GM18951 (cell line): Measurements from ENCODE around the gene FIGNL1.

Source experiments
- POLR2A ChIP-seq: IDR thresholded peaks from 4 replicates; pipeline ENCODE4 v1.6.1; 2011; ENCODE audit warnings: mild to moderate bottlenecking; ENCODE audit not compliant: insufficient read length, insufficient read depth; ENCODE audit errors: extremely low read depth
- in situ Hi-C: fragments of 300-500 bp; cut with MboI; formaldehyde crosslinking; loops from one replicate; pipeline ENCODE4 v1.12.0; 2022; ENCODE audit warnings: low sequenced_read_pairs, mixed read lengths, inconsistent platforms; ENCODE audit not compliant: unreplicated experiment

Gene FIGNL1

GRCh38 chr7:50449881-50450589, at the start of gene FIGNL1:
TSS of gene FIGNL1 (minus strand) at chr7:50450350. CDS start at chr7:50447287, 3,063 bp downstream.
- in situ Hi-C loops, result loop anchor here (25.0 kb wide), 1 partner anchor 212 kb away; no protein-coding TSS in a partner anchor

GRCh38 chr7:50499092-50499491, 48.9 kb upstream of the FIGNL1 start:
- in situ Hi-C loops, result no loop called here
- no peak for TF ChIP-seq POLR2A

More at GRCh38 chr7:50449881-50450589, at the start of gene FIGNL1:
- peak; percentile 89 for TF ChIP-seq POLR2A

- TF ChIP-seq POLR2A, result no peak
- in situ Hi-C loops, result no loop called here
Observed at GRCh38 chr7:50497968-50498367, 47.8 kb upstream of the FIGNL1 start.

- no peak for TF ChIP-seq POLR2A
- in situ Hi-C loops, result no loop called here
Observed at GRCh38 chr7:50497068-50497642, 47.0 kb upstream of the FIGNL1 start.

- in situ Hi-C loops, result no loop called here
- no peak for TF ChIP-seq POLR2A
Observed at GRCh38 chr7:50496569-50496968, 46.4 kb upstream of the FIGNL1 start.

- in situ Hi-C loops, result no loop called here
- TF ChIP-seq POLR2A, result no peak
Observed at GRCh38 chr7:50495746-50496145, 45.6 kb upstream of the FIGNL1 start.

- TF ChIP-seq POLR2A, result no peak
- in situ Hi-C loops, result no loop called here
Observed at GRCh38 chr7:50492770-50493519, 42.8 kb upstream of the FIGNL1 start.

GRCh38 chr7:50491943-50492342, 41.8 kb upstream of the FIGNL1 start:
- TF ChIP-seq POLR2A, result no peak
- in situ Hi-C loops, result no loop called here

GRCh38 chr7:50491209-50491608, 41.1 kb upstream of the FIGNL1 start:
- no peak for TF ChIP-seq POLR2A
- in situ Hi-C loops, result no loop called here

- no peak for TF ChIP-seq POLR2A
- in situ Hi-C loops, result no loop called here
Observed at GRCh38 chr7:50488379-50488778, 38.2 kb upstream of the FIGNL1 start.

GRCh38 chr7:50486512-50486911, 36.4 kb upstream of the FIGNL1 start:
- no peak for TF ChIP-seq POLR2A
- in situ Hi-C loops, result no loop called here

GRCh38 chr7:50481867-50482266, 31.7 kb upstream of the FIGNL1 start:
- in situ Hi-C loops, result no loop called here
- TF ChIP-seq POLR2A, result no peak

GRCh38 chr7:50480797-50481196, 30.6 kb upstream of the FIGNL1 start:
- in situ Hi-C loops, result no loop called here
- no peak for TF ChIP-seq POLR2A

GRCh38 chr7:50479743-50480517, 29.8 kb upstream of the FIGNL1 start:
- in situ Hi-C loops, result no loop called here
- TF ChIP-seq POLR2A, result no peak
